Transverse colon (tissue), 4 donors: ENCODE measurements around the gene DNAJB6. TPM values are rescaled to one million over a fixed set of nuclear protein-coding genes. Genes with fewer than 3 reads are reported as not detected.

Source experiments
- DNase-seq: peaks from one replicate; pipeline ENCODE4 v3.0.0-alpha.2; 2019
- H3K27ac ChIP-seq, 4 donors: fragments of 200-600 bp; sonication (generic); 2 replicates each; pipeline ENCODE4 v1.5.1; 2016 to 2018; ENCODE audit warnings: inconsistent platforms in 4 of 4
- H3K27me3 ChIP-seq: fragments of 200-600 bp; sonication (generic); 2 replicates; pipeline ENCODE4 v1.5.1; 2017; ENCODE audit warnings: inconsistent platforms
- H3K36me3 ChIP-seq, 4 donors: fragments of 200-600 bp; sonication (generic); 2 replicates each; pipeline ENCODE4 v1.5.1; 2017 to 2019; ENCODE audit warnings: inconsistent platforms in 4 of 4
- H3K4me1 ChIP-seq, 4 donors: fragments of 200-600 bp; sonication (generic); 2 replicates each; pipeline ENCODE4 v1.5.1; 2017 to 2020; ENCODE audit warnings: inconsistent platforms in 4 of 4
- H3K4me3 ChIP-seq, 4 donors: fragments of 200-600 bp; sonication (generic); 1 replicate in 1 of 4; 2 replicates in 3 of 4; pipeline versions ENCODE4 v1.5.1 to v1.6.1; 2017 to 2019; ENCODE audit warnings: inconsistent platforms in 4 of 4
- H3K9me3 ChIP-seq, 2 donors: fragments of 200-600 bp; sonication (generic); 2 replicates each; pipeline ENCODE4 v1.5.1; 2017 to 2019; ENCODE audit warnings: inconsistent platforms in 2 of 2
- CTCF ChIP-seq, 5 experiments: fragments of 200-600 bp in 3 of 5; fragments of 450-650 bp in 2 of 5; sonication (generic) in 3 of 5; IDR thresholded peaks; 1 replicate in 2 of 5; 2 replicates in 3 of 5; pipeline ENCODE4 v1.5.1; 2016 to 2017; ENCODE audit warnings: antibody characterized with exemption in 5 of 5, inconsistent platforms in 3 of 5, mild to moderate bottlenecking in 2 of 5, moderate library complexity in 1 of 5
- EP300 ChIP-seq: sonication (generic); formaldehyde crosslinking; IDR thresholded peaks from one replicate; pipeline ENCODE4 v1.6.1; 2017; ENCODE audit warnings: antibody characterized with exemption, low read depth
- POLR2A ChIP-seq: fragments of 450-650 bp; IDR thresholded peaks from one replicate; pipeline ENCODE4 v1.6.1; 2016; ENCODE audit warnings: antibody characterized with exemption, mild to moderate bottlenecking, moderate library complexity
- POLR2AphosphoS5 ChIP-seq, 3 donors: sonication (generic); formaldehyde crosslinking; IDR thresholded peaks; one replicate each; pipeline ENCODE4 v1.6.1; 2016; ENCODE audit warnings: antibody characterized with exemption in 3 of 3
- WGBS, 2 donors: methylation state at CpG; one replicate each; pipeline ENCODE4 v1.1.5; 2018; ENCODE audit warnings: low coverage in 1 of 2; 5-methylcytosine and 5-hydroxymethylcytosine counted together
- in situ Hi-C, 4 donors: fragments of 200-750 bp; cut with MboI; loops; one replicate each; pipeline versions ENCODE4 v1.15.0 to v1.15.1; 2017; ENCODE audit warnings: low sequenced_read_pairs in 3 of 4, low pct_ligation_motif_present in 1 of 4, low pct_unique_long_range_greater_than_20kb in 1 of 4
- intact Hi-C: fragments of 100-400 bp; cut with DNase I; formaldehyde crosslinking; loops from one replicate; pipeline ENCODE4 v1.15.1; 2023; ENCODE audit warnings: low total_unique reads
- total RNA-seq, 4 donors: library from RNA; depleted of rRNA; stranded (reverse); fragments of >200 nt; gene quantifications; one replicate each; pipeline ENCODE4 v1.1.0, GENCODE V29; 2016

DNAJB6 gene
- total RNA-seq, 4 donors from 2014 or later: 47.0 to 87.6 (median 60.5) TPM

- Histone ChIP-seq H3K4me1 (peaks cover 0 to 8% (median 7%) of the 10 kb centered on the region in 4 donors), H3K9me3 (no peaks in the 10 kb centered on the region), H3K36me3 (no peaks in the 10 kb centered on the region), H3K4me3 (no peak overlapping the region), H3K27me3 (no peaks in the 10 kb centered on the region), H3K27ac (no peak overlapping the region)
- intact Hi-C loops (no loop called here), in situ Hi-C loops (loop anchor here in 1 of 4 donors (25.0 kb wide), 1 partner anchor 434 kb away; no protein-coding TSS in a partner anchor)
- DNase-seq: no peak
- 88 to 90% methylated on average over 2 to 21 of the region's 23 CpGs for WGBS, 2 donors
- TF ChIP-seq POLR2AphosphoS5 (IDR thresholded peaks at IDR 0.05): no peak
- no peak for TF ChIP-seq POLR2A
- no peak for TF ChIP-seq EP300
- no peak for TF ChIP-seq CTCF (IDR thresholded peaks at IDR 0.05)
Measured at GRCh38 chr7:157427811-157428553, 91.2 kb downstream of the DNAJB6 start.

DNA sequence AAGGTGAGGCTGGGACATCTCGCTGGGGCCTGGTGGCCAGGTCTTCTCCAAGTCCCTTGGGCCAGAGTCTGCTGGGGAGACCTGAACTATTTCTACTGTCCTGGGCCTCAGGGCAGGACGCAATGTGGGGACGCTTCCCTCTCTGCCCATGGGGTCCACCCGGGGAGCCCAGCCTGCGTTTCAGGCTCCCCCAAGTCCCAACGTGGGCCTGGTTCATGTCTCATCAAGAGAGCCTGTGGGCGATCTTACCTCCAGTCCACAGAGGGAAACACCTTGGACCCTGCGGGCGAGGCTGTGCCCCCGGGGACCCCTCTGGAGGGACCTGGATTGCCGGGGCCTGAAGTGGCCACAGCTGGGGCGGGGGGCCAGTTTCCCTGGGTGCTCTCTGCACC lies 91.7 kb downstream of the DNAJB6 start:
- Histone ChIP-seq H3K36me3 (no peaks in the 10 kb centered on the region), H3K4me3 (no peak overlapping the region), H3K27ac (no peak overlapping the region), H3K27me3 (no peaks in the 10 kb centered on the region), H3K9me3 (no peaks in the 10 kb centered on the region), H3K4me1 (peaks cover 0 to 9% (median 7%) of the 10 kb centered on the region in 4 donors)
- in situ Hi-C loops (loop anchor here in 1 of 4 donors (25.0 kb wide), 1 partner anchor 434 kb away; no protein-coding TSS in a partner anchor), intact Hi-C loops (no loop called here)
- DNase-seq: no peak
- 91% methylated on average over 12 of the region's 12 CpGs; no CpG with 5 or more reads in 1 of the 2 donors for WGBS, 2 donors
- TF ChIP-seq POLR2AphosphoS5 (IDR thresholded peaks at IDR 0.05) (no peak), EP300 (no peak), CTCF (IDR thresholded peaks at IDR 0.05) (no peak), POLR2A (no peak)

GRCh38 chr7:157429001-157429679 lies 92.3 kb downstream of the DNAJB6 start:
- 72% methylated on average over 14 of the region's 15 CpGs; no CpG with 5 or more reads in 1 of the 2 donors for WGBS, 2 donors
- in situ Hi-C loops: loop anchor here in 1 of 4 donors (25.0 kb wide), 1 partner anchor 433 kb away; no protein-coding TSS in a partner anchor
- DNase-seq: no peak

More at GRCh38 chr7:157429001-157429679, 92.3 kb downstream of the DNAJB6 start:
- no peaks in the 10 kb centered on the region for H3K27me3 ChIP-seq
- intact Hi-C loops: no loop called here
- H3K4me3 ChIP-seq: no peak overlapping the region
- H3K4me1 ChIP-seq: peaks cover 0 to 9% (median 7%) of the 10 kb centered on the region in 4 donors
- H3K36me3 ChIP-seq: no peaks in the 10 kb centered on the region
- TF ChIP-seq EP300 (no peak), POLR2AphosphoS5 (IDR thresholded peaks at IDR 0.05) (no peak), CTCF (IDR thresholded peaks at IDR 0.05) (no peak), POLR2A (no peak)
- H3K9me3 ChIP-seq: no peaks in the 10 kb centered on the region
- no peak overlapping the region for H3K27ac ChIP-seq
